K562 (cell line): ENCODE data around the gene TRIM65. TPM values are rescaled to one million over a fixed set of nuclear protein-coding genes. Genes with fewer than 3 reads are reported as not detected.

ENCODE experiments used
- BRF1 ChIP-seq: IDR thresholded peaks from 3 replicates; pipeline ENCODE4 v1.6.1; 2011; ENCODE audit warnings: borderline replicate concordance, mild to moderate bottlenecking; ENCODE audit not compliant: insufficient read length; ENCODE audit errors: extremely low read depth
- POLR2G ChIP-seq: fragments of 200-400 bp; formaldehyde crosslinking; IDR thresholded peaks from 2 replicates; pipeline ENCODE4 v1.6.1; 2017; ENCODE audit warnings: low read depth, mild to moderate bottlenecking, antibody characterized with exemption, low read length, moderate library complexity
- PTBP1 ChIP-seq: fragments of 200-400 bp; formaldehyde crosslinking; IDR thresholded peaks from 2 replicates; pipeline ENCODE4 v1.6.1; 2017; ENCODE audit warnings: low read depth, low read length
- RBM15 ChIP-seq: fragments of 200-400 bp; formaldehyde crosslinking; IDR thresholded peaks from 2 replicates; pipeline ENCODE4 v1.6.1; 2018; ENCODE audit warnings: mild to moderate bottlenecking, low read length, moderate library complexity; ENCODE audit not compliant: insufficient read depth
- ZNF133 ChIP-seq: fragments of 250-450 bp; sonication (Bioruptor Pico); IDR thresholded peaks from 2 replicates; pipeline ENCODE4 v1.4.0; 2020; ENCODE audit warnings: mild to moderate bottlenecking
- ZNF282 ChIP-seq: sonication (generic); formaldehyde crosslinking; IDR thresholded peaks from 2 replicates; pipeline ENCODE4 v1.8.1; 2023; ENCODE audit warnings: missing genetic modification reagents
- ZNF766 ChIP-seq: fragments of 200-800 bp; sonication (Bioruptor generic); conservative IDR thresholded peaks from 2 replicates; pipeline ENCODE4 v1.6.1; 2016; ENCODE audit warnings: missing genetic modification characterization, missing compliant biosample characterization
- polyA plus RNA-seq, 8 experiments: library from polyadenylated mRNA; depleted of rRNA in 4 of 8; stranded (reverse) in 5 of 8; unstranded in 3 of 8; fragments of >200 nt; fragmentation: Nextera tagmentation in 2 of 8; fragmentation: Illumina TruSeq in 1 of 8; extraction: Ambion mirVana in 2 of 8; extraction: Trizol in 1 of 8; gene quantifications; 2 replicates each; pipeline versions ENCODE4 v1.2.1 to v1.2.3, GENCODE V29; 2011 to 2014; ENCODE audit warnings: inconsistent platforms in 1 of 8, missing spikeins in 1 of 8
- total RNA-seq, 7 experiments: library from RNA; depleted of rRNA in 6 of 7; stranded (reverse); fragments of >200 nt in 6 of 7; fragmentation: Illumina TruSeq in 2 of 7; extraction: Trizol in 2 of 7; gene quantifications; 2 replicates each; pipeline versions ENCODE4 v1.2.1 to v1.2.3, GENCODE V29; 2011 to 2021; ENCODE audit warnings: low replicate concordance in 1 of 7
- TF ChIP-seq, protein P1 (sequence below): sonication (generic); formaldehyde crosslinking; IDR thresholded peaks from 2 replicates; pipeline ENCODE4 v1.8.1; 2023; ENCODE audit warnings: mild to moderate bottlenecking, missing genetic modification reagents
- TF ChIP-seq, protein P2 (sequence below): fragments of 450-650 bp; IDR thresholded peaks from one replicate; pipeline ENCODE4 v1.6.1; 2018; ENCODE audit warnings: mild to moderate bottlenecking, moderate library complexity; ENCODE audit not compliant: partially characterized antibody
- TF ChIP-seq, protein P3 (sequence below), 2 experiments: fragments of 450-650 bp in 1 of 2; sonication (generic) in 1 of 2; formaldehyde crosslinking in 1 of 2; IDR thresholded peaks in 1 of 2; conservative IDR thresholded peaks in 1 of 2; 2 replicates each; pipeline versions ENCODE4 v1.6.1 to v1.8.1; 2016 to 2023; ENCODE audit warnings: mild to moderate bottlenecking in 2 of 2, moderate library complexity in 2 of 2, inconsistent platforms in 1 of 2, missing genetic modification reagents in 1 of 2
- TF ChIP-seq, protein P4 (sequence below): sonication (generic); formaldehyde crosslinking; IDR thresholded peaks from 2 replicates; pipeline ENCODE4 v1.8.0; 2023; ENCODE audit warnings: mild to moderate bottlenecking, missing genetic modification reagents
- TF ChIP-seq, protein P5 (sequence below): fragments of 450-650 bp; formaldehyde crosslinking; conservative IDR thresholded peaks from 2 replicates; pipeline ENCODE4 v1.4.0; 2022; ENCODE audit warnings: mild to moderate bottlenecking, missing genetic modification characterization
- TF ChIP-seq, protein P6 (sequence below): sonication (generic); formaldehyde crosslinking; IDR thresholded peaks from 2 replicates; pipeline ENCODE4 v1.4.0; 2020; ENCODE audit warnings: mild to moderate bottlenecking, missing genetic modification reagents

TRIM65 gene
- total and polyA plus RNA-seq, 9 of the 15 experiments (the other 6 are each of a cell fraction or from before 2014, with no cell fraction given) = 2.8 to 45.7 (median 22.9) TPM

DNA sequence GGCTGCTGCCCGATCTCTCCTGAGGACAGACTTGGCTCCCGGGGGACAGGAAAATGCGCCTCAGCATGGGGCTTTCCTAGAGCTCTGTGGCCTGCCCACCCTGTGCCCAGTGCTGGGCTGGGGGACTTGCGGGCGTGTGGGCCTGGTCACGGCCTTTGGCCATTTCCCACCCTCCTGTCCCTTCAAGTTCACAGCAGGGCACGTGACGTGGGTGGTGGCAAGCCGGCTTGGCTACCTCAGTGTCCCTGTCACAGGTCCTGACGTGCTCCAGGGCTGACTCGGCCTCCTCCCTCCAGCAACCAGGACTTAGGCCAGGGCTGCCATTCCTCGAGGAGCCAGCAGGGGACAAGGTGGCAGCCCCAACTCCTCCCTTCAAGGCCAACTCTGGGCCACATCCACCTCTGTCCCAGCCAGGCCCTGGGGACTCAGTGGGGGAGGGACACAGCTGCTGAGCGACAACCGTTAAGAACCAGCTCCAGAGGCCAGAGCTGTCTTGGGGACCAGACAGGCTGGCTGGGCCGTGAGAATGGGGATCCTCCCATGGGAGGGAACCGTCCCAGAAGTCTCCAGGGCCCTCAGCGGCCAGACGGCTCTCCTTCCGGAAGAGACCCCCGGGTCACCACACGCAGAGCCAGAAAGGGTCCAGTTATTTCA, 51.6 kb downstream of the TRIM65 start (continued):
- TF ChIP-seq, protein P1, sequence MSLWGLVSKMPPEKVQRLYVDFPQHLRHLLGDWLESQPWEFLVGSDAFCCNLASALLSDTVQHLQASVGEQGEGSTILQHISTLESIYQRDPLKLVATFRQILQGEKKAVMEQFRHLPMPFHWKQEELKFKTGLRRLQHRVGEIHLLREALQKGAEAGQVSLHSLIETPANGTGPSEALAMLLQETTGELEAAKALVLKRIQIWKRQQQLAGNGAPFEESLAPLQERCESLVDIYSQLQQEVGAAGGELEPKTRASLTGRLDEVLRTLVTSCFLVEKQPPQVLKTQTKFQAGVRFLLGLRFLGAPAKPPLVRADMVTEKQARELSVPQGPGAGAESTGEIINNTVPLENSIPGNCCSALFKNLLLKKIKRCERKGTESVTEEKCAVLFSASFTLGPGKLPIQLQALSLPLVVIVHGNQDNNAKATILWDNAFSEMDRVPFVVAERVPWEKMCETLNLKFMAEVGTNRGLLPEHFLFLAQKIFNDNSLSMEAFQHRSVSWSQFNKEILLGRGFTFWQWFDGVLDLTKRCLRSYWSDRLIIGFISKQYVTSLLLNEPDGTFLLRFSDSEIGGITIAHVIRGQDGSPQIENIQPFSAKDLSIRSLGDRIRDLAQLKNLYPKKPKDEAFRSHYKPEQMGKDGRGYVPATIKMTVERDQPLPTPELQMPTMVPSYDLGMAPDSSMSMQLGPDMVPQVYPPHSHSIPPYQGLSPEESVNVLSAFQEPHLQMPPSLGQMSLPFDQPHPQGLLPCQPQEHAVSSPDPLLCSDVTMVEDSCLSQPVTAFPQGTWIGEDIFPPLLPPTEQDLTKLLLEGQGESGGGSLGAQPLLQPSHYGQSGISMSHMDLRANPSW (CRISPR knock-in tag) = peak; percentile 88; the same call in 1 of the 2 replicates
- TF ChIP-seq, protein P2, sequence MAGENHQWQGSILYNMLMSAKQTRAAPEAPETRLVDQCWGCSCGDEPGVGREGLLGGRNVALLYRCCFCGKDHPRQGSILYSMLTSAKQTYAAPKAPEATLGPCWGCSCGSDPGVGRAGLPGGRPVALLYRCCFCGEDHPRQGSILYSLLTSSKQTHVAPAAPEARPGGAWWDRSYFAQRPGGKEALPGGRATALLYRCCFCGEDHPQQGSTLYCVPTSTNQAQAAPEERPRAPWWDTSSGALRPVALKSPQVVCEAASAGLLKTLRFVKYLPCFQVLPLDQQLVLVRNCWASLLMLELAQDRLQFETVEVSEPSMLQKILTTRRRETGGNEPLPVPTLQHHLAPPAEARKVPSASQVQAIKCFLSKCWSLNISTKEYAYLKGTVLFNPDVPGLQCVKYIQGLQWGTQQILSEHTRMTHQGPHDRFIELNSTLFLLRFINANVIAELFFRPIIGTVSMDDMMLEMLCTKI = no peak
- peak; percentile 80 for TF ChIP-seq POLR2G
- TF ChIP-seq, protein P3, sequence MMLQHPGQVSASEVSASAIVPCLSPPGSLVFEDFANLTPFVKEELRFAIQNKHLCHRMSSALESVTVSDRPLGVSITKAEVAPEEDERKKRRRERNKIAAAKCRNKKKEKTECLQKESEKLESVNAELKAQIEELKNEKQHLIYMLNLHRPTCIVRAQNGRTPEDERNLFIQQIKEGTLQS (IDR thresholded peaks at IDR 0.05) = no peak
- TF ChIP-seq, protein P3 (CRISPR knock-in tag; conservative IDR thresholded peaks at IDR 0.05) = peak; percentile 58; the same call in 1 of the 2 replicates
- no peak for TF ChIP-seq ZNF133 (CRISPR knock-in tag)
- TF ChIP-seq, protein P4, sequence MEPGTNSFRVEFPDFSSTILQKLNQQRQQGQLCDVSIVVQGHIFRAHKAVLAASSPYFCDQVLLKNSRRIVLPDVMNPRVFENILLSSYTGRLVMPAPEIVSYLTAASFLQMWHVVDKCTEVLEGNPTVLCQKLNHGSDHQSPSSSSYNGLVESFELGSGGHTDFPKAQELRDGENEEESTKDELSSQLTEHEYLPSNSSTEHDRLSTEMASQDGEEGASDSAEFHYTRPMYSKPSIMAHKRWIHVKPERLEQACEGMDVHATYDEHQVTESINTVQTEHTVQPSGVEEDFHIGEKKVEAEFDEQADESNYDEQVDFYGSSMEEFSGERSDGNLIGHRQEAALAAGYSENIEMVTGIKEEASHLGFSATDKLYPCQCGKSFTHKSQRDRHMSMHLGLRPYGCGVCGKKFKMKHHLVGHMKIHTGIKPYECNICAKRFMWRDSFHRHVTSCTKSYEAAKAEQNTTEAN = peak; percentile 54; the same call in 1 of the 2 replicates
- no peak for TF ChIP-seq ZNF282 (CRISPR knock-in tag)
- no peak for TF ChIP-seq PTBP1
- TF ChIP-seq BRF1 = no peak
- no peak for TF ChIP-seq RBM15
- TF ChIP-seq, protein P5, sequence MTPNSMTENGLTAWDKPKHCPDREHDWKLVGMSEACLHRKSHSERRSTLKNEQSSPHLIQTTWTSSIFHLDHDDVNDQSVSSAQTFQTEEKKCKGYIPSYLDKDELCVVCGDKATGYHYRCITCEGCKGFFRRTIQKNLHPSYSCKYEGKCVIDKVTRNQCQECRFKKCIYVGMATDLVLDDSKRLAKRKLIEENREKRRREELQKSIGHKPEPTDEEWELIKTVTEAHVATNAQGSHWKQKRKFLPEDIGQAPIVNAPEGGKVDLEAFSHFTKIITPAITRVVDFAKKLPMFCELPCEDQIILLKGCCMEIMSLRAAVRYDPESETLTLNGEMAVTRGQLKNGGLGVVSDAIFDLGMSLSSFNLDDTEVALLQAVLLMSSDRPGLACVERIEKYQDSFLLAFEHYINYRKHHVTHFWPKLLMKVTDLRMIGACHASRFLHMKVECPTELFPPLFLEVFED (CRISPR knock-in tag) = peak; percentile 31; the same call in 1 of the 2 replicates
- TF ChIP-seq, protein P6, sequence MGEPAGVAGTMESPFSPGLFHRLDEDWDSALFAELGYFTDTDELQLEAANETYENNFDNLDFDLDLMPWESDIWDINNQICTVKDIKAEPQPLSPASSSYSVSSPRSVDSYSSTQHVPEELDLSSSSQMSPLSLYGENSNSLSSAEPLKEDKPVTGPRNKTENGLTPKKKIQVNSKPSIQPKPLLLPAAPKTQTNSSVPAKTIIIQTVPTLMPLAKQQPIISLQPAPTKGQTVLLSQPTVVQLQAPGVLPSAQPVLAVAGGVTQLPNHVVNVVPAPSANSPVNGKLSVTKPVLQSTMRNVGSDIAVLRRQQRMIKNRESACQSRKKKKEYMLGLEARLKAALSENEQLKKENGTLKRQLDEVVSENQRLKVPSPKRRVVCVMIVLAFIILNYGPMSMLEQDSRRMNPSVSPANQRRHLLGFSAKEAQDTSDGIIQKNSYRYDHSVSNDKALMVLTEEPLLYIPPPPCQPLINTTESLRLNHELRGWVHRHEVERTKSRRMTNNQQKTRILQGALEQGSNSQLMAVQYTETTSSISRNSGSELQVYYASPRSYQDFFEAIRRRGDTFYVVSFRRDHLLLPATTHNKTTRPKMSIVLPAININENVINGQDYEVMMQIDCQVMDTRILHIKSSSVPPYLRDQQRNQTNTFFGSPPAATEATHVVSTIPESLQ = 0 out of 2 replicates have a peak, but pooled peaks have one; percentile 50
- peak; percentile 86 for TF ChIP-seq ZNF766 (CRISPR knock-in tag)
